GM12892 (cell line): ENCODE measurements around the gene CDC14B.

Experiments
- POLR2A ChIP-seq: IDR thresholded peaks from 2 replicates; pipeline ENCODE4 v1.6.1; 2011; ENCODE audit warnings: low read depth, low read length, control low read depth
- POLR2AphosphoS5 ChIP-seq: IDR thresholded peaks from 2 replicates; pipeline ENCODE4 v1.6.1; 2011; ENCODE audit warnings: low read depth, low read length, control low read depth
- TAF1 ChIP-seq: IDR thresholded peaks from 2 replicates; pipeline ENCODE4 v1.6.1; 2011; ENCODE audit warnings: low read depth, mild to moderate bottlenecking, control low read depth, low read length, borderline replicate concordance

GRCh38 chr9:96660692-96661248 lies 41.1 kb upstream of the CDC14B start:
- TF ChIP-seq POLR2A: no peak
- no peak for TF ChIP-seq TAF1
- TF ChIP-seq POLR2AphosphoS5: no peak
